ENCODE data around the gene YIF1A. TPM values are rescaled to one million over a fixed set of nuclear protein-coding genes. Genes with fewer than 3 reads are reported as not detected.
A peak's percentile ranks its signal among the peaks of the same experiment; 100 is the strongest.

The YIF1A gene
- total RNA-seq, 1 experiment from 2014 or later: 64.3 TPM

DNA sequence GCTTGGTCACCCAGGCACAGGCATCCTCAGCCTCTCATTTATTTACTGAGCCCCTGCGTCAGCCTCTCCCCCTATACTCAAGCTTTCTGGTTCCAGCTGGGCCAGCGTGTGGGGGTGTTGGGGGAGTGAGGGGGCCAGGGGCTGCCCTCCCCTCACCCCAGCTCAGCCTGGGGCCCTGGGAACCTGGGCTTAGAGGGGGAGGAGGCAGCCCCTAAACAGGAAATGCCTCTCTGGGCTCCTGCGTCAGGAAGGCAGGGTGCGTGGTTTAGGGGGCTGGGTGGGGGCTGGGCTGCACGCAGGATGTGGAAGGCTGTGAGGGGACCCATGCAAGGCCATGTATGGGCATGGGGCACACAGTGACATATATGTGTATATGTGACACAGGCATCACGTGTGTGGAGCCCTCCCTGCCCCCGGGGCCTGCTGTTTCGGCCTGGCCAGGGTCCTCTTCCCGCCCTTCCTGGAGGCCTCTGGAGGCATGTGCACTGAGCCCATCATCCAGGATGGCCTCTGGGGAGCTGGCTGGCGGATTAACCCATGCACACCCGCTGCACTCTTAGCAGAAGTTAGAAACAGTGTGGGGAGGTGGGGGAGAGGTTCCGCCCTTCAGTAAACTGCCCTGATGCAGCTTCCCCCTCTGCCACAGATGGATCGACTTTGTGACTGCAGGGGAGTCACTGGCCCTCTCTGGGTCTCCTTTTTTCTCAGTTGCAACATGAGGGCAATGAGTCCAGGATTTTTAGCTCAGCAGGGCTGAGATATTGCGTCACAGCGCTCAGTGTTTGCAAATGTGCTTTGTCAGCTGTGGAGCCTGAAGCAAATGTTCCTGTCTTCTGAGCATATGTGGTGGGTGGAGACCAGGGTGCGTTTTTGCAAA, 29.0 kb upstream of the YIF1A start:
- WGBS (ENCODE audit: extremely low coverage, insufficient read length, low lambda C conversion rate): no CpG with 5 or more reads among the region's 16 CpGs
- Histone ChIP-seq H3K79me2 (ENCODE audit: insufficient read depth, low read length) (no peaks in the 10 kb centered on the region), H2BK120ac (ENCODE audit: low read depth, low read length, poor library complexity, severe bottlenecking) (no peak overlapping the region), H3K9ac (ENCODE audit: extremely low read depth, insufficient read length, low read length) (no peak overlapping the region), H3K14ac (ENCODE audit: insufficient read depth, low read length) (no peak overlapping the region; the same call in 1 of the 2 replicates), H2BK5ac (ENCODE audit: insufficient read length, low read length) (no peak overlapping the region), H3K4me1 (ENCODE audit: insufficient read depth, low read length) (peaks cover 2% of the 10 kb centered on the region; the same call in 1 of the 2 replicates), H2BK20ac (ENCODE audit: low read depth, low read length, poor library complexity, severe bottlenecking) (no peak overlapping the region), H3K56ac (ENCODE audit: insufficient read length, low read depth, low read length) (no peak overlapping the region), H3K4me2 (ENCODE audit: insufficient read depth, insufficient read length, low read length) (peak overlapping the region; percentile 7), H2BK12ac (ENCODE audit: insufficient read length, low read depth, low read length) (no peak overlapping the region), H2AFZ (ENCODE audit: low read length) (no peak overlapping the region), H3K18ac (ENCODE audit: insufficient read length, low read depth, low read length) (peak overlapping the region; percentile 69), H2AK5ac (ENCODE audit: insufficient read length, low read length) (no peak overlapping the region), H3K23ac (ENCODE audit: insufficient read length, low read depth, low read length) (no peak overlapping the region), H3K9me3 (ENCODE audit: control insufficient read depth, low read depth, low read length) (no peaks in the 10 kb centered on the region), H4K8ac (replicated peaks; ENCODE audit: insufficient read length, low read depth, low read length) (no peak overlapping the region), H3K79me1 (ENCODE audit: insufficient read depth, low read depth, low read length, poor library complexity, severe bottlenecking) (no peaks in the 10 kb centered on the region), H3K23me2 (ENCODE audit: insufficient read length, low read depth, low read length, poor library complexity, severe bottlenecking) (peaks cover 2% of the 10 kb centered on the region), H2BK15ac (ENCODE audit: low read depth, low read length) (no peak overlapping the region), H3T11ph (ENCODE audit: low read length) (no peak overlapping the region), H4K5ac (ENCODE audit: insufficient read length, low read depth, low read length) (no peak overlapping the region), H3K27ac (ENCODE audit: insufficient read length, low read depth, low read length) (no peak overlapping the region), H3K27me3 (ENCODE audit: insufficient read depth, low read length) (no peaks in the 10 kb centered on the region), H4K20me1 (ENCODE audit: control insufficient read depth, insufficient read depth, insufficient read length) (no peaks in the 10 kb centered on the region), H4K91ac (ENCODE audit: insufficient read length, low read depth, low read length) (no peak overlapping the region), H3K4ac (ENCODE audit: low read depth, low read length) (no peak overlapping the region)
- DNase-seq: peak; percentile 66
- Mint-ChIP-seq H3K4me3 (peak overlapping the region; percentile 42 to 69; a peak in 3 of 5 replicates), H3K27ac (peak overlapping the region in 2 of 3 experiments; percentile 70 to 83; a peak in 1 of 7 replicates), H3K9me3 (peaks cover 14 to 20% of the 10 kb centered on the region in 2 experiments), H3K27me3 (ENCODE audit: low read depth) (peaks cover 29% of the 10 kb centered on the region), H3K36me3 (ENCODE audit: insufficient read depth in 1 of 3, low read depth in 3 of 3) (peaks cover 8 to 18% (median 16%) of the 10 kb centered on the region in 3 experiments), H3K4me1 (peaks cover 23 to 31% of the 10 kb centered on the region in 2 experiments)
- TF ChIP-seq, protein P1, sequence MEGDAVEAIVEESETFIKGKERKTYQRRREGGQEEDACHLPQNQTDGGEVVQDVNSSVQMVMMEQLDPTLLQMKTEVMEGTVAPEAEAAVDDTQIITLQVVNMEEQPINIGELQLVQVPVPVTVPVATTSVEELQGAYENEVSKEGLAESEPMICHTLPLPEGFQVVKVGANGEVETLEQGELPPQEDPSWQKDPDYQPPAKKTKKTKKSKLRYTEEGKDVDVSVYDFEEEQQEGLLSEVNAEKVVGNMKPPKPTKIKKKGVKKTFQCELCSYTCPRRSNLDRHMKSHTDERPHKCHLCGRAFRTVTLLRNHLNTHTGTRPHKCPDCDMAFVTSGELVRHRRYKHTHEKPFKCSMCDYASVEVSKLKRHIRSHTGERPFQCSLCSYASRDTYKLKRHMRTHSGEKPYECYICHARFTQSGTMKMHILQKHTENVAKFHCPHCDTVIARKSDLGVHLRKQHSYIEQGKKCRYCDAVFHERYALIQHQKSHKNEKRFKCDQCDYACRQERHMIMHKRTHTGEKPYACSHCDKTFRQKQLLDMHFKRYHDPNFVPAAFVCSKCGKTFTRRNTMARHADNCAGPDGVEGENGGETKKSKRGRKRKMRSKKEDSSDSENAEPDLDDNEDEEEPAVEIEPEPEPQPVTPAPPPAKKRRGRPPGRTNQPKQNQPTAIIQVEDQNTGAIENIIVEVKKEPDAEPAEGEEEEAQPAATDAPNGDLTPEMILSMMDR (conservative IDR thresholded peaks at IDR 0.05): no peak

All from H9 (cell line).